Calu3 (cell line): ENCODE data around the gene SNX15. TPM values are rescaled to one million over a fixed set of nuclear protein-coding genes. Genes with fewer than 3 reads are reported as not detected.

Source experiments
- BruUV-seq: library from RNA; stranded (reverse); fragments of 400-500 nt; replicated peaks from 2 replicates; lab custom pipeline; 2021; lab: Mats Ljungman, UMichigan
- CTCF ChIA-PET: fragments of 300-600 bp; sonication (Branson Sonifier 250); formaldehyde crosslinking; loops from one replicate; lab custom pipeline; 2022; ENCODE audit warnings: antibody characterized with exemption; lab: Charles Lee
- DNase-seq: peaks from one replicate; pipeline ENCODE4 v3.0.0; 2022
- H3K27ac Mint-ChIP-seq: one replicate; pipeline ENCODE4 v1.8.0; 2022; ENCODE audit warnings: mixed read lengths; ENCODE audit not compliant: unreplicated experiment
- H3K27me3 Mint-ChIP-seq: one replicate; pipeline ENCODE4 v1.8.0; 2022; ENCODE audit warnings: mixed read lengths; ENCODE audit not compliant: unreplicated experiment
- H3K36me3 Mint-ChIP-seq: one replicate; pipeline ENCODE4 v1.8.0; 2022; ENCODE audit warnings: mild to moderate bottlenecking, moderate library complexity, mixed read lengths; ENCODE audit not compliant: insufficient read depth, unreplicated experiment
- H3K4me1 Mint-ChIP-seq: one replicate; pipeline ENCODE4 v1.8.0; 2022; ENCODE audit warnings: mild to moderate bottlenecking, low read depth, mixed read lengths; ENCODE audit not compliant: unreplicated experiment
- H3K4me3 Mint-ChIP-seq: one replicate; pipeline ENCODE4 v1.8.0; 2022; ENCODE audit warnings: mild to moderate bottlenecking, low read depth, moderate library complexity, mixed read lengths; ENCODE audit not compliant: unreplicated experiment
- H3K9me3 Mint-ChIP-seq: one replicate; pipeline ENCODE4 v1.8.0; 2022; ENCODE audit warnings: low read depth, mixed read lengths; ENCODE audit not compliant: unreplicated experiment
- CTCF ChIP-seq: fragments of 200-600 bp; IDR thresholded peaks from one replicate; pipeline ENCODE4 v1.8.0; 2022; ENCODE audit warnings: antibody characterized with exemption; ENCODE audit not compliant: unreplicated experiment
- intact Hi-C: fragments of 100-400 bp; cut with micrococcal nuclease; formaldehyde crosslinking; loops from one replicate; pipeline ENCODE4 v1.10.0; 2022; ENCODE audit not compliant: unreplicated experiment
- total RNA-seq: library from RNA; stranded (reverse); gene quantifications from 2 replicates; pipeline ENCODE4 v1.2.3, GENCODE V29; 2022

Gene SNX15
- total RNA-seq, 1 experiment from 2014 or later = 22.1 TPM

- Mint-ChIP-seq H3K4me1 (no peaks in the 10 kb centered on the region), H3K27ac (no peak overlapping the region), H3K27me3 (peaks cover 13% of the 10 kb centered on the region), H3K36me3 (peaks cover 14% of the 10 kb centered on the region), H3K9me3 (no peaks in the 10 kb centered on the region), H3K4me3 (no peak overlapping the region)
- no TSS peak for BruUV-seq
- CTCF ChIA-PET = no interaction called here
- DNase-seq = no peak
- intact Hi-C loops = no loop called here
- no peak for TF ChIP-seq CTCF
Observed at GRCh38 chr11:65059959-65060824, 33.0 kb downstream of the SNX15 start.

DNA sequence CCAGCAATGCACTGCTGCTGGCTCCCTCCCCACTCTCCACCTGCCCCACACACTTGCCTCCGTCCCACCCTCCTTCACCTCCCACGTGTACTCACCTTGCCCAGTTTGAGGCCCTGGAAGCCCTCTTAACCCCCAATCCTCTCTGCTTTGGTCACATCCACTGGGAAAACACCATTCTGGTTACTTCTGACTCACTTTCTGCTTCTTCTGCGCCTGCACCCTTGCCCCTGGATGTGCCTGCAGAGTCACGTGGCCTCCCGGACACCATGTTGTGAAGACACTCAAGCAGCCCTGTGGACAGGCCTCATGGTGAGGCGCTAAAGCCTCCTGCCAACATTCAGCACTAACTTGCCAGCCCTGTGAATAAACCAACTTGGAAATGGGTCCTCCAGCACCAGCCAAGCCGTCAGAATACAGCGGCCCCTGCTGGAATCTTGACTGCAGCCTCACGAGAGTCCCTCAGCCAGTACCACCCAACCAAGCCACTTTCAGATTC lies 33.7 kb downstream of the SNX15 start:
- BruUV-seq = no TSS peak
- Mint-ChIP-seq H3K27ac (no peak overlapping the region), H3K9me3 (no peaks in the 10 kb centered on the region), H3K27me3 (peaks cover 13% of the 10 kb centered on the region), H3K4me1 (no peaks in the 10 kb centered on the region), H3K36me3 (peaks cover 14% of the 10 kb centered on the region), H3K4me3 (no peak overlapping the region)
- CTCF ChIA-PET = no interaction called here
- intact Hi-C loops = no loop called here
- no peak for DNase-seq
- TF ChIP-seq CTCF = no peak

DNA sequence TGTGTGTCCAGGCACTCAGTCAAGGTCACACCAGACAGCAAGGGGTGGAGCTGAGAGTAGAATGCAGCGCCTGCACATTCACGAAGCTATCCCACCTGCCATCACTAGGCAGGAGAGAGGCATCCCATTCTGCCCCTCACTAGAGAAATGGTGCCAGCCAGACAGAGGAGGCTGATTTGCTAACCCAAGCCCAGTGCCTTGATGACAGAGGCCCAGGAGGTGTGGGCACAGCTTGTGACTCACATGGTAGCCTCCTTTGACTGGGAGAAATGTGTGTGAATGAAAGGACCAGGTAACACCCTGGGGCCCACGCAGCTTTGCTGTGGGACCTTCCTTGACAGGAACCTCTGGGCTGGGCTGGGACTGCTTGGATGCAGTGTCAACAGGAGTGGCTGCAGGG lies 36.3 kb downstream of the SNX15 start:
- H3K27me3 Mint-ChIP-seq = peaks cover 13% of the 10 kb centered on the region
- H3K36me3 Mint-ChIP-seq = peaks cover 8% of the 10 kb centered on the region
- H3K4me1 Mint-ChIP-seq = no peaks in the 10 kb centered on the region
- CTCF ChIA-PET = interaction anchor here (0.5 to 0.7 kb wide), 3 partner anchors 33 to 619 kb away, joined by 3 to 5 read pairs (median 5); no protein-coding TSS in a partner anchor
- TF ChIP-seq CTCF = no peak
- no peak for DNase-seq
- no peaks in the 10 kb centered on the region for H3K9me3 Mint-ChIP-seq
- no TSS peak for BruUV-seq
- no peak overlapping the region for H3K4me3 Mint-ChIP-seq
- H3K27ac Mint-ChIP-seq = no peak overlapping the region
- intact Hi-C loops = no loop called here

- Mint-ChIP-seq H3K36me3 (peaks cover 8% of the 10 kb centered on the region), H3K9me3 (no peaks in the 10 kb centered on the region), H3K27ac (no peak overlapping the region), H3K4me1 (no peaks in the 10 kb centered on the region), H3K4me3 (no peak overlapping the region), H3K27me3 (peaks cover 13% of the 10 kb centered on the region)
- no peak for DNase-seq
- no TSS peak for BruUV-seq
- no peak for TF ChIP-seq CTCF
- intact Hi-C loops = no loop called here
- CTCF ChIA-PET = interaction anchor here (0.8 kb wide), 1 partner anchor 24 kb away, joined by 3 read pairs; the partner anchor contains the start of gene SAC3D1
Observed at GRCh38 chr11:65064847-65065240, 37.6 kb downstream of the SNX15 start.
